Fibroblast of lung (primary cell): Measurements from ENCODE around the gene TOR4A.

Experiments
- CTCF ChIP-seq, 2 donors: IDR thresholded peaks in 1 of 2; conservative IDR thresholded peaks in 1 of 2; 1 replicate in 1 of 2; 2 replicates in 1 of 2; pipeline ENCODE4 v1.5.1; 2011 to 2012; ENCODE audit warnings: low read length in 2 of 2, control low read depth in 1 of 2, inconsistent platforms in 1 of 2, low read depth in 1 of 2, mild to moderate bottlenecking in 1 of 2
- EZH2 ChIP-seq: IDR thresholded peaks from 2 replicates; pipeline ENCODE4 v1.5.1; 2012; ENCODE audit warnings: low read length, control low read depth, mild to moderate bottlenecking; ENCODE audit errors: missing control alignments

- no peak for TF ChIP-seq CTCF (conservative IDR thresholded peaks at IDR 0.05 in 1 of 2, IDR thresholded peaks at IDR 0.05 in 1 of 2; ENCODE audit: low read depth in 1 of 2, low read length in 2 of 2)
- no peak for TF ChIP-seq EZH2
These were observed 45.0 kb upstream of the TOR4A start for GRCh38 chr9:137232510-137232909.
